Measurements from ENCODE around the gene PIEZO1. TPM values are rescaled to one million over a fixed set of nuclear protein-coding genes. Genes with fewer than 3 reads are reported as not detected.

PIEZO1 gene
- total and polyA plus RNA-seq, 2 donors (not counting 1 experiment from before 2014, with no cell fraction given) = 108 to 331 TPM

DNA sequence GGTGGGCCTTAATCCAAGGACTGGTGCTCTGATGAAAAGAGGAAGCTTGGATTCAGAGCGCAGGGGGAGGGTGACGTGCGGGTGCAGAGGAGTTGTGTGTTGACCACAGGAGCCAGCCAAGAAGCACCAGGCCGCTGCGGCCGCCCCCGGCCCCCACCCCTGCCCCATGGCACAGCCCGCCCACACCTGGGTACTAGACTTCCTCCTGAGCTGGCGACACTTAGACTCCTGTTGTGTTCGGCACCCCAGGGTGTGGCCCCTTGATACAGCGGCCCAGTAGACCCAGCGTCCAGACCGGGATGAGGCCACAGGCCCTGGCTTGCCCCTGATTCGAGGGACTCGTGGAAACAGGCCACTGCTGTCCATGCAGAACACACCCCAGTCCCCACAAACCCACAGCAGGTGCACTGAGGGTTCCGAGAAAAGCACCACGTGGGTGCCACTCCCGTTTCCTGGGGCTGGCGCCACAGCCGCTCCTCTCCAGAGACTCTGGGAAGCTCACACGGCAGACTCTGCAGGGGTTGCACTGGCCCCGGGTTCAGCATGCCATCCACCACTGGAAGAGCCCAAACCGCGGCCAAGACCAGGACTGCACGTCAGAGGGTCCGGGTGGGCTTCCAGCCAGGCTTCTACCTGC lies 93.0 kb downstream of the PIEZO1 start:
- DNase-seq (peak; percentile 58), ATAC-seq (ENCODE audit: low read depth) (peak; percentile 58)
- H3K27me3 Mint-ChIP-seq = no peaks in the 10 kb centered on the region
- H3K4me1 Mint-ChIP-seq = peaks cover 27% of the 10 kb centered on the region
- H3K36me3 ChIP-seq (replicated peaks in 1 of 2; ENCODE audit: control extremely low read depth in 1 of 2, control insufficient read depth in 1 of 2, extremely low read depth in 1 of 2, insufficient read depth in 2 of 2, low read length in 1 of 2) = peaks cover 0 to 21% of the 10 kb centered on the region in 2 experiments
- H3K27ac Mint-ChIP-seq = peak overlapping the region; percentile 76
- WGBS (ENCODE audit: insufficient coverage) = 16% methylated on average over 26 of the region's 26 CpGs
- H3K9ac ChIP-seq (ENCODE audit: low read length) = peak overlapping the region; percentile 23
- H3K4me3 ChIP-seq (ENCODE audit: control extremely low read depth in 1 of 5, extremely low read depth in 1 of 5, insufficient read depth in 1 of 5, low read depth in 2 of 5, low read length in 4 of 5) = peak overlapping the region in 1 of 5 experiments; percentile 12
- peak overlapping the region; percentile 69 for H3K4me3 Mint-ChIP-seq
- peak overlapping the region; percentile 73 for H3K4me2 ChIP-seq (replicated peaks; ENCODE audit: low read depth, low read length, poor library complexity, severe bottlenecking)
- intact Hi-C loops (cut with micrococcal nuclease) = no loop called here
- peaks cover 13% of the 10 kb centered on the region for H4K20me1 ChIP-seq (ENCODE audit: control insufficient read depth, insufficient read depth, low read length, poor library complexity, severe bottlenecking)
- no peaks in the 10 kb centered on the region for H3K9me3 Mint-ChIP-seq (ENCODE audit: insufficient read depth)
- H3K4me1 ChIP-seq (ENCODE audit: control insufficient read depth in 2 of 2, insufficient read depth in 2 of 2, low read length in 2 of 2) = peaks cover 20 to 39% of the 10 kb centered on the region in 2 donors
- TF ChIP-seq EZH2 (IDR thresholded peaks at IDR 0.05; ENCODE audit: borderline replicate concordance, insufficient read depth, low read depth, low read length, poor library complexity, severe bottlenecking) (no peak), CTCF (IDR thresholded peaks at IDR 0.05) (no peak)
- POLR2A ChIA-PET = interaction anchor here (1.4 to 1.7 kb wide), 2 partner anchors 9 to 10 kb away, joined by 8 to 9 read pairs; no protein-coding TSS in a partner anchor
- no peak overlapping the region for H3K27ac ChIP-seq (ENCODE audit: low read length in 2 of 2)
- H2AFZ ChIP-seq (ENCODE audit: insufficient read depth, low read depth, low read length, poor library complexity, severe bottlenecking) = no peak overlapping the region
- H3K79me2 ChIP-seq (ENCODE audit: control insufficient read depth, insufficient read depth, low read length) = peaks cover 6% of the 10 kb centered on the region
- H3K27me3 ChIP-seq (replicated peaks in 1 of 4; ENCODE audit: control extremely low read depth in 1 of 4, control insufficient read depth in 3 of 4, insufficient read depth in 4 of 4, low read length in 3 of 4) = no peaks in the 10 kb centered on the region
- CTCF ChIA-PET = interaction anchor here (1.3 kb wide), 1 partner anchor 45 kb away, joined by 4 read pairs; no protein-coding TSS in a partner anchor
- peaks cover 0 to 4% (median 0%) of the 10 kb centered on the region in 3 donors for H3K9me3 ChIP-seq (ENCODE audit: control extremely low read depth in 1 of 3, control insufficient read depth in 2 of 3, insufficient read depth in 1 of 3, low read length in 2 of 3)

Measured in B cell (primary cell).